Naive B cell (primary cell): ENCODE results near the gene CD2AP. TPM values are rescaled to one million over a fixed set of nuclear protein-coding genes. Genes with fewer than 3 reads are reported as not detected.
"Not testable (repeated sequence)": the region's sequence is repeated elsewhere in the genome, so short reads cannot be mapped to it uniquely, and the experiment has no call there.

Source experiments
- ATAC-seq, 2 donors: fragments of 150-1000 bp; cut with Tn5 transposase; 2 replicates each; pipeline ENCODE4 v1.10.0; 2021; ENCODE audit warnings: low read depth in 2 of 2, mild to moderate bottlenecking in 2 of 2, moderate library complexity in 2 of 2
- DNase-seq: peaks from one replicate; pipeline ENCODE4 v3.0.0; 2022
- H3K27ac Mint-ChIP-seq, 6 donors: one replicate each; pipeline ENCODE4 v1.8.0; 2020 to 2022; ENCODE audit warnings: mild to moderate bottlenecking in 6 of 6, mixed read lengths in 6 of 6, moderate library complexity in 5 of 6, inconsistent platforms in 2 of 6
- H3K27me3 Mint-ChIP-seq, 3 donors: one replicate each; pipeline ENCODE4 v1.8.0; 2021 to 2022; ENCODE audit warnings: mixed read lengths in 3 of 3, mild to moderate bottlenecking in 1 of 3
- H3K36me3 Mint-ChIP-seq, 2 donors: one replicate each; pipeline ENCODE4 v1.8.0; 2020 to 2022; ENCODE audit warnings: mixed read lengths in 2 of 2, inconsistent platforms in 1 of 2, mild to moderate bottlenecking in 1 of 2
- H3K4me1 Mint-ChIP-seq, 3 donors: one replicate each; pipeline ENCODE4 v1.8.0; 2020 to 2022; ENCODE audit warnings: mixed read lengths in 3 of 3, inconsistent platforms in 1 of 3, mild to moderate bottlenecking in 1 of 3, moderate library complexity in 1 of 3
- H3K4me3 Mint-ChIP-seq, 8 donors: one replicate each; pipeline ENCODE4 v1.8.0; 2020 to 2022; ENCODE audit warnings: mild to moderate bottlenecking in 8 of 8, mixed read lengths in 8 of 8, moderate library complexity in 8 of 8, inconsistent platforms in 2 of 8
- H3K9me3 Mint-ChIP-seq, 7 donors: one replicate each; pipeline ENCODE4 v1.8.0; 2020 to 2022; ENCODE audit warnings: mixed read lengths in 7 of 7, mild to moderate bottlenecking in 5 of 7, inconsistent platforms in 2 of 7, moderate library complexity in 1 of 7
- polyA plus RNA-seq, 6 donors: library from polyadenylated mRNA; unstranded; fragments of 300-500 nt; fragmentation: Illumina TruSeq; gene quantifications; one replicate each; pipeline ENCODE4 v1.2.3, GENCODE V29; 2021; ENCODE audit warnings: low read depth in 6 of 6

The CD2AP gene, protein sequence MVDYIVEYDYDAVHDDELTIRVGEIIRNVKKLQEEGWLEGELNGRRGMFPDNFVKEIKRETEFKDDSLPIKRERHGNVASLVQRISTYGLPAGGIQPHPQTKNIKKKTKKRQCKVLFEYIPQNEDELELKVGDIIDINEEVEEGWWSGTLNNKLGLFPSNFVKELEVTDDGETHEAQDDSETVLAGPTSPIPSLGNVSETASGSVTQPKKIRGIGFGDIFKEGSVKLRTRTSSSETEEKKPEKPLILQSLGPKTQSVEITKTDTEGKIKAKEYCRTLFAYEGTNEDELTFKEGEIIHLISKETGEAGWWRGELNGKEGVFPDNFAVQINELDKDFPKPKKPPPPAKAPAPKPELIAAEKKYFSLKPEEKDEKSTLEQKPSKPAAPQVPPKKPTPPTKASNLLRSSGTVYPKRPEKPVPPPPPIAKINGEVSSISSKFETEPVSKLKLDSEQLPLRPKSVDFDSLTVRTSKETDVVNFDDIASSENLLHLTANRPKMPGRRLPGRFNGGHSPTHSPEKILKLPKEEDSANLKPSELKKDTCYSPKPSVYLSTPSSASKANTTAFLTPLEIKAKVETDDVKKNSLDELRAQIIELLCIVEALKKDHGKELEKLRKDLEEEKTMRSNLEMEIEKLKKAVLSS
- polyA plus RNA-seq: 10 to 100 TPM in 2 of 6 donors, 1 to 10 TPM in 4; 5.6 to 11.7 (median 9.0) TPM

DNA sequence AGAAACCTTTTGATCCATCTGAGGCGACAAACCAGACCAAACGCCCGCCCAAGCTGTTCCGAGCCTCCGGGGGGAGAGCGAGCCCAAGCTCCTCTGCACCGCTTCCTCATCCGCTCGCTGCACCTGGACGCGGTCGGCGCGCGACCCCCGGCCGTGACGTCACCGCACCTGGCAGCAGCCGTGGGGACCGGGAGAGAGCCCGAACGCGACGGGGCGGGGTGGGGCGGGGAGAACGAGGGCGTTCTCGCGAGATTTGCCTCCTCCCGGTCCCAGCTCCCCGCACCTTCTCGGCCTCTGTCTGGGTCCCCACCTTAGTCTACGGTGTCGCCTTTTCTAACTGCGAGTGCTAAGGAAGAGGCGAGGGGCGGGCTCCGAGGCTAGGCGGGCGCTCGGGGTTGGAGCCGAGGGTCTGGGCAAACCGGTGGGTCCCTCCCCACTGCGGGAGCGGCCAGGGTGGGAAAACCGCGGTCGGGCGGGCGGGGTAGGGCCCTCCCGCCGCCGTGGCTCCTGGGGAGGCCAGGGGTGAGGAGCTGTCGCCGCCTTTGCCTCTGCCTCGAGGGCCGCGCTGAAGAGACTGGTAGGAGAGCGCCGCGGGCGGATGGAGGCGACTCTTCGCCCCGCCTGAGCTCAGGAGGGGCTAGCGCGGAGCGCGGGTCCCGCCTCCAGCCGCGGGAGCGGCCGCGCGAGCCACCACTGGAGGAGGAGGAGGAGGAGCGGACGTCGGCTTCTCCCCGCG lies at the start of gene CD2AP:
Gene CD2AP, plus strand, starts transcription at position 293 of the 736 bp plus-strand sequence. CDS start 456 bp downstream, outside the sequence.
- DNase-seq: peak; percentile 98
- no peaks in the 10 kb centered on the region for H3K27me3 Mint-ChIP-seq
- peaks cover 26 to 47% (median 44%) of the 10 kb centered on the region in 3 donors for H3K4me1 Mint-ChIP-seq
- peak; percentile 83 to 85 for ATAC-seq
- H3K36me3 Mint-ChIP-seq: peaks cover 0 to 7% of the 10 kb centered on the region in 2 donors
- peak within 1 kb of the TSS; percentile 98 to 100 (median 100) for H3K27ac Mint-ChIP-seq
- peak within 1 kb of the TSS; percentile 95 to 100 (median 98) for H3K4me3 Mint-ChIP-seq
- H3K9me3 Mint-ChIP-seq: no peaks in the 10 kb centered on the region

DNA sequence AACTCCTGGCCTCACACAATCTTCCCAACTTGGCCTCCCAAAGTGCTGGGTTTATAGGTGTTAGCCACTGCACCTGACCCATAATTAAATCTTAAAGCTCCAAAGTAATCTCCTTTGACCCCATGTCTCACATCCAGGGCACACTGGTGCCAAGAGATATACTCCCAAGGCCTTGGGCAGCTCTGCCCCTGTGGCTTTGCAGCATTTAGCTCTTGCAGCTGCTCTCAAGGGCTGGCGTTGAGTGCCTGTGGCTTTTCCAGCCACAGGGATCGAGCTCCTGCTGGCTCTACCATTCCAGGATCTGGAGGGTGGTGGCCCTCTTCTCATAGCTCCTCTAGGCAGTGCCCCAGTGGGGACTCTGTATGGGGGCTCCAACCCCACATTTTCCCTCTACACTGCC lies 49.3 kb upstream of the CD2AP start:
- H3K27me3 Mint-ChIP-seq: peaks cover 0 to 20% (median 1%) of the 10 kb centered on the region in 3 donors
- no peak overlapping the region for H3K27ac Mint-ChIP-seq
- DNase-seq: no peak
- no peak for ATAC-seq
- no peak overlapping the region for H3K4me3 Mint-ChIP-seq
- no peaks in the 10 kb centered on the region for H3K4me1 Mint-ChIP-seq
- H3K9me3 Mint-ChIP-seq: peaks cover 16 to 42% (median 35%) of the 10 kb centered on the region in 7 donors
- H3K36me3 Mint-ChIP-seq: peaks cover 10 to 11% of the 10 kb centered on the region in 2 donors

DNA sequence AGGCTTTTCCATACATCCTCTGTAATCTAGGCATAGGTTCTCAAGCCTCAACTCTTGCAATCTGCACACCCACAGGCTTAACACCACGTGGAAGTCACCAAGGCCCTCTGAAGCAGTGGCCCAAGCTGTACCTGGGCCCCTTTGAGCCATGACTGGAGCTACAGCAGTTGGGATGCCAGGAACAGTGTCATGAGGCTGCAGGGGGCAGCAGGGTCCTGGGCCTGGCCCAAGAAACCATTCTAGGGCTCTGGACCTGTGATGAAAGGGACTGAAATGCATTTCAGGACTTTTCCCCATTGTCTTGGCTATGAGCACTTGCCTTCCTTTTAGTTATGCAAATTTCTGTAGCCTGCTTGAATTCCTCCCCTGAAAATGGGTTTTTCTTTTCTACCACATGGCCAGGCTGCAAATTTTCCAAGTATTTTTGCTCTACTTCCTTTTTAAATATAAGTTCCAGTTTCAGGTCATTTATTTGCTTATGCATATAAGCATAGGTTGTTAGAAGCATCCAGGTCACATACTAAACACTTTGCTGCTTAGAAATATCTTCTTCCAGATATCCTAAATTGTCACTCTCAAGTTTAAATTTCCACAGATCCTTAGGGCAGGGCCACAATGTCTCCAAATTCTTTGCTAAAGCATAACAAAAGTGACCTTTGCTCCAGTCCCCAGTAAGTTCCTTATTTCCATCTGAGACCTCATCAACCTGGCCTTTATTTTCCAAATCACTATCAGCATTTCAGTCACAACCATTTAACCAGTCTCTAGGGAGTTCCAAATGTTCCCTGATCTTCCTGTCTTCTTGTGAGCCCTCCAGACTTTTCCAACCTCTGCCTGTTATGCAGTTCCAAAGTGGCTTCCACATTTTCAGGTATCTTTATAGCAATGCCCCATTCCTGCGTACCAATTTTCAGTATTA lies 48.6 kb upstream of the CD2AP start:
- Mint-ChIP-seq H3K4me1 (no peaks in the 10 kb centered on the region), H3K27me3 (peaks cover 4 to 26% (median 5%) of the 10 kb centered on the region in 3 donors), H3K27ac (no peak overlapping the region), H3K36me3 (peaks cover 10 to 11% of the 10 kb centered on the region in 2 donors), H3K4me3 (peak overlapping the region in 1 of 8 donors; percentile 21), H3K9me3 (peaks cover 16 to 42% (median 35%) of the 10 kb centered on the region in 7 donors)
- no peak for DNase-seq
- no peak for ATAC-seq

GRCh38 chr6:47434372-47435253 lies 43.0 kb upstream of the CD2AP start:
- Mint-ChIP-seq H3K4me1 (peaks cover 15 to 31% (median 27%) of the 10 kb centered on the region in 3 donors), H3K27ac (peak overlapping the region in 2 of 6 donors; percentile 47 to 51), H3K36me3 (peaks cover 2 to 6% of the 10 kb centered on the region in 2 donors), H3K27me3 (peaks cover 4 to 13% (median 5%) of the 10 kb centered on the region in 3 donors), H3K9me3 (peaks cover 8 to 22% (median 16%) of the 10 kb centered on the region in 7 donors), H3K4me3 (no peak overlapping the region)
- ATAC-seq: no peak
- DNase-seq: no peak

- peaks cover 4 to 13% (median 5%) of the 10 kb centered on the region in 3 donors for H3K27me3 Mint-ChIP-seq
- peaks cover 19 to 36% (median 33%) of the 10 kb centered on the region in 3 donors for H3K4me1 Mint-ChIP-seq
- DNase-seq (no peak), ATAC-seq (no peak)
- peaks cover 4 to 17% (median 10%) of the 10 kb centered on the region in 7 donors for H3K9me3 Mint-ChIP-seq
- peaks cover 0 to 6% of the 10 kb centered on the region in 2 donors for H3K36me3 Mint-ChIP-seq
- no peak overlapping the region for H3K4me3 Mint-ChIP-seq
- peak overlapping the region in 1 of 6 donors; percentile 47 for H3K27ac Mint-ChIP-seq
Observed at GRCh38 chr6:47435254-47435612, 42.4 kb upstream of the CD2AP start.

GRCh38 chr6:47437592-47437991 lies 40.0 kb upstream of the CD2AP start:
- H3K27me3 Mint-ChIP-seq: peaks cover 4 to 7% (median 5%) of the 10 kb centered on the region in 3 donors
- DNase-seq: no peak

DNA sequence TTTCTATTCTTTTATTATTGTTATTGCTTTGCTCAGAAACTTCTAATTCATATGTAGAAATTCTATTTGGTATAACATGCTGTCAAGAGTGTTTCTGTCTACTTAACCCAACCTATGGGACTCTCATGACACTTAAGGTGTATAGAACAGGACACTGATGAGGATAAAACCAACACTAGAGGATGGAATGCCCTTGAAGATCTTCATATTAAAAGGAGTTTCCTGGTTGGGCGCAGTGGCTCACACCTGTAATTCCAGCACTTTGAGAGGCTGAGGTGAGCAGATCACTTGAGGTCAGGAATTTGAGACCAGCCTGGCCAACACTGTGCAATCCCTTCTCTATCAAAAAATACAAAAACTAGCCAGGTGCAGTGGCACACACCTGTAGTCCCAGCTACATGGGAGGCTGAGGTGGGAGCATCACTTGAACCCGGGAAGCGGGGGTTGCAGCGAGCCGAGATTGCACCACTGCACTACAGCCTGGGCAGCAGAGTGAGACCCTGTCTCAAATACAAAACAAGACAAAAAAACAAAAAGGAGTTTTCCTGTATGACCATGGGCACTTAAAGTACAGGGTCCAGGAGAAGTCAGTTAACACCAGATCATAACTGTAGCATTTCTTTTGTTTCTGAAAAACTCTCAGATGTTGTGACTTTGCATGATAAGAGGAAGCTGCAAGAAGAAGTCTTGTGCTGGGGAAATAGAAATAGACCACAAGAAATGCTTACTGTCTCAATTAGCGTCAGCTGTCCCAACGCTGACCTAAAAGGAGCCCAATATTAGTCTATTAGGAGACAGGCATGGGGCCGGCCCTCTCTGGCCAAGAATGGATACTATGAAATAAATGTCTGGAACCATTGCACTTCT lies 38.9 kb upstream of the CD2AP start:
- DNase-seq: peak; percentile 8
- ATAC-seq: peak; percentile 63 to 75
- Mint-ChIP-seq H3K36me3 (no peaks in the 10 kb centered on the region), H3K27me3 (peaks cover 0 to 1% (median under 1%) of the 10 kb centered on the region in 3 donors), H3K27ac (peak overlapping the region in 2 of 6 donors; percentile 33 to 47), H3K4me3 (peak overlapping the region in 1 of 8 donors; percentile 66), H3K4me1 (peaks cover 25 to 48% (median 36%) of the 10 kb centered on the region in 3 donors), H3K9me3 (peaks cover 0 to 2% (median 0%) of the 10 kb centered on the region in 7 donors)

More at GRCh38 chr6:47437592-47437991, 40.0 kb upstream of the CD2AP start:
- Mint-ChIP-seq H3K4me3 (peak overlapping the region in 2 of 8 donors; percentile 0 to 38), H3K4me1 (peaks cover 25 to 48% (median 36%) of the 10 kb centered on the region in 3 donors), H3K27ac (peak overlapping the region in 1 of 6 donors; percentile 6), H3K9me3 (peaks cover 0 to 2% (median 0%) of the 10 kb centered on the region in 7 donors), H3K36me3 (no peaks in the 10 kb centered on the region)
- peak; percentile 55 to 72 for ATAC-seq

- ATAC-seq (no peak), DNase-seq (no peak)
- peaks cover 25 to 48% (median 36%) of the 10 kb centered on the region in 3 donors for H3K4me1 Mint-ChIP-seq
- no peak overlapping the region for H3K4me3 Mint-ChIP-seq
- no peaks in the 10 kb centered on the region for H3K27me3 Mint-ChIP-seq
- H3K9me3 Mint-ChIP-seq: peaks cover 0 to 2% (median 0%) of the 10 kb centered on the region in 7 donors
- no peaks in the 10 kb centered on the region for H3K36me3 Mint-ChIP-seq
- peak overlapping the region in 2 of 6 donors; percentile 33 to 47 for H3K27ac Mint-ChIP-seq
Observed at GRCh38 chr6:47439348-47439668, 38.3 kb upstream of the CD2AP start.

GRCh38 chr6:47440719-47441118 lies 36.9 kb upstream of the CD2AP start:
- Mint-ChIP-seq H3K4me3 (peak overlapping the region in 6 of 8 donors; percentile 14 to 73 (median 32)), H3K9me3 (peaks cover 0 to 4% (median 0%) of the 10 kb centered on the region in 7 donors)
- peak; percentile 57 to 64 for ATAC-seq

DNA sequence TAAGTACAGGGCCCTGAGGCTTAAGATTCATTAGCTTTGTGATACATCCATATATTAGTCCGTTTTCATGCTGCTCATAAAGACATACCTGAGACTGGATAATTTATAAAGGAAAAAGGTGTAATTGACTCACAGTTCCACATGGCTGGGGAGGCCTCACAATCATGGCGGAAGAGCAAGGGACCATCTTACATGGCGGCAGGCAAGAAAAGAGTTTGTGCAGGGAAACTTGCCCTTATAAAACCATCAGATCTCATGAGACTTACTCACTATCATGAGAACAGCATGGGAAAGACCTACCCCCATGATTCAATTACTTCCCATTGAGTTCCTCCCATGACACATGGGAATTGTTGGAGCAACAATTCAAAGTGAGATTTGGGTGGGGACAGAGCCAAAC lies 32.6 kb upstream of the CD2AP start:
- not testable (repeated sequence) for H3K36me3 Mint-ChIP-seq, H3K9me3 Mint-ChIP-seq, H3K27ac Mint-ChIP-seq, DNase-seq, H3K4me3 Mint-ChIP-seq, H3K27me3 Mint-ChIP-seq, ATAC-seq
- peaks cover 2 to 17% (median 6%) of the 10 kb centered on the region in 3 donors for H3K4me1 Mint-ChIP-seq

More at GRCh38 chr6:47440719-47441118, 36.9 kb upstream of the CD2AP start:
- DNase-seq: peak; percentile 24
- H3K27me3 Mint-ChIP-seq: no peaks in the 10 kb centered on the region
- H3K27ac Mint-ChIP-seq: peak overlapping the region in 2 of 6 donors; percentile 9 to 74
- H3K4me1 Mint-ChIP-seq: peaks cover 25 to 48% (median 36%) of the 10 kb centered on the region in 3 donors
- H3K36me3 Mint-ChIP-seq: no peaks in the 10 kb centered on the region
